AG04450 (cell line): Measurements from ENCODE around the gene TMEM247. TPM values are rescaled to one million over a fixed set of nuclear protein-coding genes. Genes with fewer than 3 reads are reported as not detected.
"Not testable (repeated sequence)": the region's sequence is repeated elsewhere in the genome, so short reads cannot be mapped to it uniquely, and the experiment has no call there.

ENCODE experiments used
- CTCF ChIA-PET: fragments of 300-600, 350-600 bp; formaldehyde crosslinking; extraction: SDS; loops from one replicate; lab custom pipeline; 2022; ENCODE audit warnings: antibody characterized with exemption, inconsistent platforms; lab: Charles Lee
- POLR2A ChIA-PET: fragments of 350-600 bp; formaldehyde crosslinking; extraction: SDS; loops from one replicate; lab custom pipeline; 2021; ENCODE audit warnings: antibody characterized with exemption, inconsistent platforms; lab: Yijun Ruan, JAX
- DNase-seq: peaks from one replicate; pipeline ENCODE4 v3.0.0-alpha.2; 2011; ENCODE audit warnings: low read depth, low spot score
- H3K27ac ChIP-seq: one replicate; pipeline ENCODE4 v1.5.1; 2012; ENCODE audit warnings: low read depth, low read length, control low read depth
- H3K27me3 ChIP-seq: one replicate; pipeline ENCODE4 v1.6.0; 2012; ENCODE audit warnings: low read length; ENCODE audit not compliant: control insufficient read depth, insufficient read depth
- H3K4me3 ChIP-seq: 2 replicates; pipeline ENCODE4 v1.5.1; 2011; ENCODE audit warnings: mild to moderate bottlenecking, low read depth, low read length, control low read depth
- H3K9me3 ChIP-seq: 2 replicates; pipeline ENCODE4 v1.5.1; 2012; ENCODE audit warnings: low read length; ENCODE audit not compliant: control insufficient read depth, insufficient read depth
- CTCF ChIP-seq: IDR thresholded peaks from 2 replicates; pipeline ENCODE4 v1.5.1; 2011; ENCODE audit warnings: low read depth, low read length, control low read depth, inconsistent platforms
- polyA plus RNA-seq: library from polyadenylated mRNA; depleted of rRNA; stranded (reverse); fragments of >200 nt; gene quantifications from 2 replicates; pipeline ENCODE4 v1.2.3, GENCODE V29; 2011

Gene TMEM247
- polyA plus RNA-seq, 1 experiment: not detected

- ChIA-PET POLR2A (interaction anchor here (0.6 kb wide), 1 partner anchor 20 kb away, joined by 5 read pairs; no protein-coding TSS in a partner anchor), CTCF (no interaction called here)
- H3K27me3 ChIP-seq: no peaks in the 10 kb centered on the region
- H3K9me3 ChIP-seq: peaks cover 3% of the 10 kb centered on the region; the same call in 1 of the 2 replicates
- no peak overlapping the region for H3K4me3 ChIP-seq
- TF ChIP-seq CTCF: no peak
- no peak overlapping the region for H3K27ac ChIP-seq
- no peak for DNase-seq
Observed at GRCh38 chr2:46520130-46520711, 40.9 kb downstream of the TMEM247 start.

- no peak for DNase-seq
- ChIA-PET CTCF (no interaction called here), POLR2A (no interaction called here)
- TF ChIP-seq CTCF: no peak
- H3K9me3 ChIP-seq: peaks cover 2% of the 10 kb centered on the region; the same call in 1 of the 2 replicates
- no peak overlapping the region for H3K27ac ChIP-seq
- no peak overlapping the region for H3K4me3 ChIP-seq
- H3K27me3 ChIP-seq: no peaks in the 10 kb centered on the region
Observed at GRCh38 chr2:46521215-46521683, 41.9 kb downstream of the TMEM247 start.

GRCh38 chr2:46522385-46522784 lies 43.0 kb downstream of the TMEM247 start:
- H3K27me3 ChIP-seq, H3K9me3 ChIP-seq, H3K27ac ChIP-seq, CTCF ChIA-PET, DNase-seq, POLR2A ChIA-PET, H3K4me3 ChIP-seq: not testable (repeated sequence)

- Histone ChIP-seq H3K27ac (no peak overlapping the region), H3K9me3 (no peaks in the 10 kb centered on the region), H3K27me3 (no peaks in the 10 kb centered on the region), H3K4me3 (no peak overlapping the region)
- TF ChIP-seq CTCF: no peak
- no peak for DNase-seq
- ChIA-PET CTCF (no interaction called here), POLR2A (interaction anchor here (0.7 to 0.8 kb wide), 2 partner anchors 78 to 532 kb away, joined by 3 to 4 read pairs; no protein-coding TSS in a partner anchor)
Observed at GRCh38 chr2:46525522-46526155, 46.3 kb downstream of the TMEM247 start.

GRCh38 chr2:46528880-46529279 lies 49.5 kb downstream of the TMEM247 start:
- DNase-seq: no peak
- Histone ChIP-seq H3K27me3 (no peaks in the 10 kb centered on the region), H3K9me3 (no peaks in the 10 kb centered on the region), H3K27ac (no peak overlapping the region), H3K4me3 (no peak overlapping the region)
- ChIA-PET POLR2A (no interaction called here), CTCF (no interaction called here)
- no peak for TF ChIP-seq CTCF
